Stimulated activated CD8-positive, alpha-beta memory T cell treated with anti-CD3 and anti-CD28 coated beads, Interleukin-4, amount 100 ng/mL, for 1 hour (primary cell): ENCODE measurements around the gene CDHR3.

Source experiments
- DNase-seq, 2 donors: peaks; one replicate each; pipeline ENCODE4 v3.0.0-alpha.2; 2020; ENCODE audit warnings: low read depth in 2 of 2, low spot score in 1 of 2

Gene CDHR3

GRCh38 chr7:106023369-106024322 is 60.6 kb downstream of the CDHR3 start:
- no peak for DNase-seq

DNA sequence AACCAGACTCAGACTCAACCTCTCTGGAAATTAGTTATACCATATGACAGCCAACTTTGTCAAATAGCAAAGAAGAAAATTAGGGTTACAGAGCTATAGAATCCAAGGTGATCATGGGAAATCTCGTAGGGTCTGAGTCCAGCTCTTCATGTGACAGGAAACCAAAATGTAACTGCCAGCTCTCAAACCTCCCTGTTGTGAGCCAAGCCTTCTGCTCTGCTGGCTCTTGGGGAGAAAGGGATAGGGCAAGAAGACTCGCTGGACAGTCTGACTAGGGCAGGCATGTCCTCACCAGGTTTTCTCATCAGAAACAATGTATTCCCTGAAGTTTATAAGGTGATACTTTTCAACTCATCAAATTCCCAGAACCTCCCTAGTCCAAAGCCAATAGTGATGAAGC is 63.0 kb downstream of the CDHR3 start:
- DNase-seq: no peak

GRCh38 chr7:106029451-106029850 is 66.4 kb downstream of the CDHR3 start:
- no peak for DNase-seq

- DNase-seq: no peak
Observed at GRCh38 chr7:106029941-106030340, 66.9 kb downstream of the CDHR3 start.

- DNase-seq: no peak
Observed at GRCh38 chr7:106031300-106032035, 68.4 kb downstream of the CDHR3 start.

- DNase-seq: no peak
Observed at GRCh38 chr7:106032295-106032694, 69.2 kb downstream of the CDHR3 start.

DNA sequence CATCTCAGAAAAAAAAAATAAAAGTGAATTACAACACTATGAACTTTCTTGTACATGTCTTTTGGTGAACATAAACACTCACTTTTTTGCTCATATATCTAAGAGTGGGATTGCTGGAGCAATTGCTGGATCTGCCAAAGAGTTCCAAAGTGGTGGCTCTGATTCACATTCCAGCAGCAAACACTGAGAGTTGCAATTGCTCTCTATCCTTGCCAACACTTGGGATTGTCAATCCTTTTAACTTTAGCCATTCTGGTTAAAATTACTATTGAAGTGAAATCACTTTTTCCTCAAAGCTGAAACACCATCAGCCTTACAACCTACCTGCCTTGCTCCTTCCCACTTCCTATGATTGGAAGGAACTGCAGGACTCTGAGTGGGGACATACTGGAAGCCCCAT is 70.7 kb downstream of the CDHR3 start:
- no peak for DNase-seq

DNA sequence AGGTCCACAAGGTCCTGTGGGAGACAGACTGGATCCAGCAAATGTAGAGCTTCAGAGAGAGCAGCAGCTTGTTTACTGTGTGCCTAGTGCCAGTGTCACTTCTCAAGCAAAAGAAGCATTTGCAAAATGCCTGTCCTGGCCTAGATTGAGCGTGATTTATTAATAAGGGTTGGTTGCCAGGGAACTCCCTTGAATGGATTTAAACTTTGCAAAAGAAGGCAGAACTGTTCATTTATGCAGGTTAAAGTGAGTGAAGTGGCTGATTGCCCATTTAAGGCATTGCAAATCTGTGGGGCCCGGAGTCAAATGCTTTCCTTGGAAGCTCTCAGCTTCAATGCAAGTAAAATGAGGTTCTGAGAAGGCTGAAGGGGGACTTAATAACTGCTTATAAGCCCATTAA is 71.3 kb downstream of the CDHR3 start:
- DNase-seq: no peak

DNA sequence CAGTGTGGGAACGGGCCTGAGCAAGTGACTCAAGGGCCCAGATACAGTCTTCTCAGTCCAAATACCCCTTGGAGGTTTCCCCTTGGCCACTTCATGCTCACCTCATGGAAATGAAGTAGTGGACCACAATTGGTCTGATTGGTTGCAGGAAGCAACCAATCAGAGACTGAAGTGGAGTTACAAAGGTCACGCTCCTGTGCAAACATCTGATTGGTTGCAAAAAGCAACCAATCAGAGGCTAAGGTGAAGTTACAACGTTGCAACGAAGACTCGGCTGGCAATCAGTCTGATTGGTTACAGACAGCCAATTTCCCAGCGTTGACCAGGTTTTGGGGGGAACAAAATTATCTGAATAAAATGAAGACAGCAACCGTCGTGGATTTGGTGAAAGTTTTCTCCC is 72.5 kb downstream of the CDHR3 start:
- DNase-seq: no peak

DNA sequence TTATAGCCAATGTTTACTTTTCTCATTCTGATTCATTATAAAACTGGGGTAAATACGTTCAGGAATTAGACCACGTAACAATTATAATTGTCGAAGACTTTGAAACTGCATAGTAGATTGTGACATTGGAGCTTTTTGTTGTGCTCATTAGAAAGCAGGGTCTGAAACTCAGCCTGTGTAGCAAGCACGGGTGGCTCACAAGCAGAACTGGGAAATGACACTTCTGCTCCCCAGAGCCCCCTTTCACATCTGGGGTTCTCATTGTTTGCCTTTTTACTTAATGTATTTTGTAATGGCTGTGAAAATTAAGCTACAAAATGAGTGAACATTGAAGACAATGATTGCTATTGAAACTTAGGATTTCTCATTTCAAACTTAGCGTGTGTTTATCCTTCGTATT is 72.9 kb downstream of the CDHR3 start:
- DNase-seq: no peak

DNA sequence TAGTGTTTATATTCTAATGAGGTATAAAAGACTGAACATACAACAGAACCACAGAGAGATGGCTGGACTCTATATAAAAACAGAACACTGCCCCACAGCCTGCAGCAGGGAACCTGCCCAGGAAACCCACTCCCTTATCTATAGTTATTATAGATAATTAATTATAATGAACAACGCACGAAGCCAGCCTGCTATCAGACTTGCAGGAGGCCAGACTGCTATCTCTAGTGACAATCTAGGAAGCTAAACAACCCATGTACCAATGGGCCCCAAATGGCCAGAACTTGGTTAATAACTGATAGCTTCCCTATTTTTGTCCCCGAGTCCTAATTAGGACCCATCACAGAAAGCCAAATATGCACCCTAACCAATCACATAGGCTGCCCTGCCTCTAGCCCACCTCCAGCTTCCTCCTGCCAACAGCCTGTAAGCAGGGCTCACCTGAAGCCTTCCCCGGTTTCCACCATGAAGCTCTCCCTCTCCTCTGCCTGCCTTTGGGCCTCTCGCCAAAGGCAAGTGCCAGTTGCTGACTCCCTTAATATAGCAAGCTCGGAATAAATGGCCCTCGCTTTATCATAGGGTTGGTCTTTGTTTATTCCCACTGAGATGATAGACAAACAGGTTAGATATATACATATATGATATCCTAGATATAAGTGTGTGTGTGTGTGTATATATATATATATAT is 74.6 kb downstream of the CDHR3 start:
- DNase-seq: no peak

DNA sequence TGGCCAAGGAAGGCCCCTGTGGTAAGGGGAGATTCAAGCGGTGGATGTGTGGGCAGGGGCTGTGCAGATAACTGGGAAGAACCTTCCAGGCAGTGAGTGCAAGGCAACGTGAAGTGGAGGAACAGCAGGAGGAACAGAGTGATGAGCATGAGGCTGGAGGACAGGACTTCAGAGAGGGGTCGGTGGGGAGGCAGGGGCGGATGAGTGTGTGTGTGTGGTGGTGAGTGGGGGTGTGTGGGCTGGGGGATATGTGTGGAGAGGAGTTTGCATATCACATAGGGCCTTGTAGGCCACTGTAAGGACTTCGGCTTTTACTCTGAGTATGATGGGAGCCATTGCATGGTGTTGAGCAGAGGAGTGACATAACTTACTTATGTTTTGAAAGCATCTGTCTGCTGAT is 75.2 kb downstream of the CDHR3 start:
- no peak for DNase-seq

- DNase-seq: no peak
Observed at GRCh38 chr7:106038916-106039315, 75.9 kb downstream of the CDHR3 start.

GRCh38 chr7:106039486-106040060 is 76.5 kb downstream of the CDHR3 start:
- no peak for DNase-seq

DNA sequence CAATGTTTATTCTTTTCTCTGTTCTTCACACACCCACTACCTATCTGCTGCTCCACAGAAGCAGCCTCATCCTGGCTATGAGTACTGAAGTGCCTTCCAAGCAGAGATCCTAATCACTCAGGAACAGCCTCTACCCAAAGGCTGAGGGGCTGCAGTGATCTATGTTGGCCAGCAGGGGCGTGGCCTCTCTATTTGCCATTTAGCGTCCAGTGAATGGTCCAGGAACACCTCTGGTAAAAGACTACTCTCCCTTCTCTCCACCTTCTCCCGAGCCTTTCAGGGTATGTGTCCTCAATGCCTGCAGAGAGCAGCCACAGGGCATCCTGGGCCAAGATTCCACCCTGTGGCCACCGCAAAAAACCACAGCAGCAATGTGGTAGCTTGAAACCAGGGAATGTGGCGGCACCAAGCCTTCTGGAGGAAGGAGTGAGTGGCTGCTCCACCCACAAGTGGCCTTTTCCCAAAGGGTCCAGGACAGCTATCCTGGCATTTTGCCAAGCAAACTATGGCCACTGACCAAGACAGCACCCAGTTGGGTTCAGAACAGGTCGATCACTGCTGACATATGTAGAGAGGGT is 78.2 kb downstream of the CDHR3 start:
- no peak for DNase-seq

DNA sequence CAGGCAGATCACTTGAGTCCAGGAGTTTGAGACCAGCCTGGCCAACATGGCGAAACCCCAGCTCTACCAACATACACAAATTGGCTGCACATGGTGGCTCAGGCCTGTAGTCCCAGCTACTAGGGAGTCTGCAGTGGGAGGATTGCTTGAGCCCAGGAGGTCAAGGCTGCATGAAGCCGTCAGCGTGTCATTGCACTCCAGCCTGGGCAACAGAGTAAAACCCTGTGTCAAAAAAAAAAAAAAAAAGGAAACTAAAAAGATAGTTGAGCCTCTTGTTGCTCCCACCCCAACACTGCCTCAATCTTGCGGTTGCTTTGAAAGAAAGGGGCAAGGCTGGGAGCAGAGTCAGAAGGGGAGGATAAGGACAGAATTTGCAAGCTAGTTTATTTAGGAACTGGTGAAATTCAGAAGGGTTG is 79.1 kb downstream of the CDHR3 start:
- no peak for DNase-seq

DNA sequence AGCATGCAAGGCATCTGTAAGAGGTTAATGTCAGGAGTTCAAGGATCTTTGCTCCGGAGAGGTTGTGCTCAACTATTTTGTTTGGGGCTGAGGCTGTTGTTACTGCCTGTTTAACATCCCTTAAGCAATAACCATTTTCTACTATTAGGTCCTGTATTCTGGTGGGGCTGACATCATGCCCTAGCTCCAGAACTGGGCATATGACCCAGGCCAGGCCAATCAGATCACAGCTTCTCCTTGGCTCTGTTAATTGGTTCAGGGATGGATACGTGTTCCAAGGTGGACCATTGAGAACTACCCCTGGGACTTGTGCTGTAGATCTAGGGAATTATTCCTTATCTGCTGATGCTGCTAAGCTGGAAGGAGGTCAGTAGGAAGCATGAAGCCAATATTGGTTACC is 82.1 kb downstream of the CDHR3 start:
- DNase-seq: no peak

GRCh38 chr7:106045586-106045985 is 82.5 kb downstream of the CDHR3 start:
- DNase-seq: no peak

- no peak for DNase-seq
Observed at GRCh38 chr7:106047184-106047583, 84.1 kb downstream of the CDHR3 start.

DNA sequence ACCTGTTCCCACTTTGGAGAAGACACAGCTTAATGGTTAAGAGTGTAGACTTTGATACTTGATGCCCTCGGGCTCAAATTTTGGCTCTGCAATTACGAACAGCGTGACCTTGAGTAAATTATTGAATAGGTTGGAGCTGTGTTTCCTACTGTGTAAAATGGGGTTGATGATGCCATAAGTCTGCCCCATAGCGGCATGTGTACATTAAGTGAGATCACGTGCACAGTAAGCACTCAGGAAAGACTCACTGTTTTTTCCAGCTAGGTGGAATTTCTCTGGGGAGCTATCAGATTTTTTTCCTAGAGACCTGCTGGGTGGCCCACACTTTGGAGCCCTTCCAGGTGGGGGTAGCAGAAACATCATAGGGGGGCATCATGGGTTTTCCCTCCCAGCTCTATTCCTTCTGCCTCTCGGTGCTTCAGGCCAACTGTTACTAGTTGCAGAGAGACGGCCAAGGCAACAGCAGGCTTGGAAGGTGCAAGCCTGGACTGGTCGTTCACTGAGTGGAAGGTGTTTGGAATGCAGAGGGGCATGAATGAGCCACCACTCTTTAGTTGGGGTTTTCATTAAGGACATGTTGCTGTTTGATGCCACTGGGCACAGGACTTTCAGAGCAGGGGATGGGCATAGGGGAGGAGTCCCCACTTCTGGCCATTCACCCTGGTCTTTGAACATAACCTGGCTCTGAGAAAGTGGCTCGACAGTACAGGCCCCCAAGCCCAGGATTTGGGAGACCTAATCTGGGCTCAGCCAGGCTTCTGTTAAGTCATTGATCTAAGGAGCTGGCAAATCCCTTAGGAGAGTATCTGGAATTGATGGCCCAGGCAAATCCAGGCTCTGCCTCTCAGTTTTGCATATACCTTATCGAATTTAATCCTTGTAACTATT is 85.0 kb downstream of the CDHR3 start:
- DNase-seq: no peak
